Tibial nerve (tissue), 4 donors: Measurements from ENCODE around the gene PCSK2. TPM values are rescaled to one million over a fixed set of nuclear protein-coding genes. Genes with fewer than 3 reads are reported as not detected.

Experiments
- DNase-seq, 2 donors: peaks; one replicate each; pipeline ENCODE4 v3.0.0-alpha.2; 2019; ENCODE audit warnings: low spot score in 2 of 2
- H3K27ac ChIP-seq, 4 donors: fragments of 200-600 bp; sonication (generic) in 3 of 4; one replicate each; pipeline ENCODE4 v1.5.1; 2017 to 2019; ENCODE audit warnings: mild to moderate bottlenecking in 1 of 4
- H3K27me3 ChIP-seq, 2 donors: fragments of 200-600 bp; sonication (generic) in 1 of 2; one replicate each; pipeline versions ENCODE4 v1.5.1 to v1.6.0; 2017 to 2019
- H3K36me3 ChIP-seq, 3 donors: fragments of 200-600 bp; sonication (generic); one replicate each; pipeline ENCODE4 v1.5.1; 2018 to 2019
- H3K4me1 ChIP-seq, 4 donors: fragments of 200-600 bp; sonication (generic) in 3 of 4; one replicate each; pipeline ENCODE4 v1.5.1; 2017 to 2019
- H3K4me3 ChIP-seq, 4 donors: fragments of 200-600 bp; sonication (generic) in 3 of 4; one replicate each; pipeline ENCODE4 v1.5.1; 2017 to 2019; ENCODE audit warnings: mild to moderate bottlenecking in 1 of 4, moderate library complexity in 1 of 4
- H3K9me3 ChIP-seq, 4 donors: fragments of 200-600 bp; sonication (generic) in 3 of 4; one replicate each; pipeline ENCODE4 v1.5.1; 2017 to 2019
- CTCF ChIP-seq, 5 experiments: fragments of 200-600 bp in 3 of 5; fragments of 450-650 bp in 2 of 5; sonication (generic) in 3 of 5; IDR thresholded peaks; one replicate each; pipeline ENCODE4 v1.5.1; 2016 to 2019; ENCODE audit warnings: antibody characterized with exemption in 5 of 5, mild to moderate bottlenecking in 3 of 5, moderate library complexity in 2 of 5
- EP300 ChIP-seq, 2 donors: sonication (generic); formaldehyde crosslinking; IDR thresholded peaks; one replicate each; pipeline ENCODE4 v1.6.1; 2017; ENCODE audit warnings: antibody characterized with exemption in 2 of 2, mild to moderate bottlenecking in 1 of 2
- POLR2A ChIP-seq, 2 donors: fragments of 450-650 bp; IDR thresholded peaks; one replicate each; pipeline ENCODE4 v1.6.1; 2017; ENCODE audit warnings: antibody characterized with exemption in 2 of 2, mild to moderate bottlenecking in 2 of 2, moderate library complexity in 2 of 2
- WGBS, 2 donors: methylation state at CpG; one replicate each; pipeline ENCODE4 v1.1.5; 2018; 5-methylcytosine and 5-hydroxymethylcytosine counted together
- total RNA-seq, 4 donors: library from RNA; depleted of rRNA; stranded (reverse); fragments of >200 nt; gene quantifications; one replicate each; pipeline ENCODE4 v1.1.0, GENCODE V29; 2016

The PCSK2 gene
- total RNA-seq, 4 donors from 2014 or later: 1.0 to 4.8 (median 3.0) TPM

- DNase-seq: no peak
- 66 to 68% methylated on average over 2 of the region's 2 CpGs for WGBS, 2 donors
- TF ChIP-seq EP300 (IDR thresholded peaks at IDR 0.05) (no peak), CTCF (IDR thresholded peaks at IDR 0.05) (no peak), POLR2A (IDR thresholded peaks at IDR 0.05) (no peak)
- Histone ChIP-seq H3K4me1 (no peaks in the 10 kb centered on the region), H3K27me3 (no peaks in the 10 kb centered on the region), H3K36me3 (no peaks in the 10 kb centered on the region), H3K4me3 (no peak overlapping the region), H3K27ac (no peak overlapping the region), H3K9me3 (no peaks in the 10 kb centered on the region)
Measured at GRCh38 chr20:17197041-17197440, 29.8 kb upstream of the PCSK2 start.

GRCh38 chr20:17202030-17202429 lies 24.8 kb upstream of the PCSK2 start:
- WGBS, 2 donors: 72 to 87% methylated on average over 2 of the region's 2 CpGs

GRCh38 chr20:17202673-17203072 lies 24.2 kb upstream of the PCSK2 start:
- TF ChIP-seq CTCF (IDR thresholded peaks at IDR 0.05) (no peak), EP300 (IDR thresholded peaks at IDR 0.05) (no peak), POLR2A (IDR thresholded peaks at IDR 0.05) (no peak)
- H3K27me3 ChIP-seq: no peaks in the 10 kb centered on the region
- H3K9me3 ChIP-seq: no peaks in the 10 kb centered on the region
- peaks cover 0 to 5% (median 0%) of the 10 kb centered on the region in 4 donors for H3K4me1 ChIP-seq
- 19 to 21% methylated on average over 8 of the region's 8 CpGs for WGBS, 2 donors
- no peaks in the 10 kb centered on the region for H3K36me3 ChIP-seq
- no peak for DNase-seq
- no peak overlapping the region for H3K27ac ChIP-seq
- H3K4me3 ChIP-seq: no peak overlapping the region

More at GRCh38 chr20:17202030-17202429, 24.8 kb upstream of the PCSK2 start:
- H3K27me3 ChIP-seq: no peaks in the 10 kb centered on the region
- H3K4me1 ChIP-seq: peaks cover 0 to 5% (median 0%) of the 10 kb centered on the region in 4 donors
- H3K36me3 ChIP-seq: no peaks in the 10 kb centered on the region
- no peak overlapping the region for H3K4me3 ChIP-seq
- no peaks in the 10 kb centered on the region for H3K9me3 ChIP-seq
- TF ChIP-seq EP300 (IDR thresholded peaks at IDR 0.05) (no peak), CTCF (IDR thresholded peaks at IDR 0.05) (no peak), POLR2A (IDR thresholded peaks at IDR 0.05) (no peak)
- H3K27ac ChIP-seq: no peak overlapping the region
- DNase-seq: no peak

GRCh38 chr20:17205084-17205813 lies 21.6 kb upstream of the PCSK2 start:
- no peak overlapping the region for H3K27ac ChIP-seq
- peaks cover 0 to 5% (median 0%) of the 10 kb centered on the region in 4 donors for H3K4me1 ChIP-seq
- no peak for DNase-seq
- no peaks in the 10 kb centered on the region for H3K36me3 ChIP-seq
- H3K9me3 ChIP-seq: no peaks in the 10 kb centered on the region
- TF ChIP-seq CTCF (IDR thresholded peaks at IDR 0.05) (no peak), POLR2A (IDR thresholded peaks at IDR 0.05) (no peak), EP300 (IDR thresholded peaks at IDR 0.05) (no peak)
- no peaks in the 10 kb centered on the region for H3K27me3 ChIP-seq
- WGBS, 2 donors: 82 to 85% methylated on average over 7 of the region's 7 CpGs
- H3K4me3 ChIP-seq: no peak overlapping the region

- no peak for DNase-seq
- TF ChIP-seq POLR2A (IDR thresholded peaks at IDR 0.05): no peak
- no peak for TF ChIP-seq CTCF (IDR thresholded peaks at IDR 0.05)
- no peak for TF ChIP-seq EP300 (IDR thresholded peaks at IDR 0.05)
- Histone ChIP-seq H3K27me3 (no peaks in the 10 kb centered on the region), H3K36me3 (no peaks in the 10 kb centered on the region), H3K27ac (no peak overlapping the region), H3K4me3 (no peak overlapping the region), H3K9me3 (no peaks in the 10 kb centered on the region), H3K4me1 (no peaks in the 10 kb centered on the region)
- 71 to 77% methylated on average over 3 of the region's 3 CpGs for WGBS, 2 donors
Measured at GRCh38 chr20:17210387-17210786, 16.5 kb upstream of the PCSK2 start.
